Activated CD8-positive, alpha-beta memory T cell treated with anti-CD3 and anti-CD28 coated beads, Interleukin-2, amount 50 U/mL, for 1 hour (primary cell): ENCODE measurements around the gene NOVA1.
"Not testable (repeated sequence)": the region's sequence is repeated elsewhere in the genome, so short reads cannot be mapped to it uniquely, and the experiment has no call there.

Experiments
- DNase-seq: peaks from one replicate; pipeline ENCODE4 v3.0.0-alpha.2; 2020; ENCODE audit errors: extremely low read depth

Gene NOVA1, protein sequence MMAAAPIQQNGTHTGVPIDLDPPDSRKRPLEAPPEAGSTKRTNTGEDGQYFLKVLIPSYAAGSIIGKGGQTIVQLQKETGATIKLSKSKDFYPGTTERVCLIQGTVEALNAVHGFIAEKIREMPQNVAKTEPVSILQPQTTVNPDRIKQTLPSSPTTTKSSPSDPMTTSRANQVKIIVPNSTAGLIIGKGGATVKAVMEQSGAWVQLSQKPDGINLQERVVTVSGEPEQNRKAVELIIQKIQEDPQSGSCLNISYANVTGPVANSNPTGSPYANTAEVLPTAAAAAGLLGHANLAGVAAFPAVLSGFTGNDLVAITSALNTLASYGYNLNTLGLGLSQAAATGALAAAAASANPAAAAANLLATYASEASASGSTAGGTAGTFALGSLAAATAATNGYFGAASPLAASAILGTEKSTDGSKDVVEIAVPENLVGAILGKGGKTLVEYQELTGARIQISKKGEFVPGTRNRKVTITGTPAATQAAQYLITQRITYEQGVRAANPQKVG

GRCh38 chr14:26597589-26598080, at the start of gene NOVA1:
NOVA1 (minus strand) TSS chr14:26598033; CDS start chr14:26597436, 597 bp downstream.
- no peak for DNase-seq

GRCh38 chr14:26645057-26645456, 47.2 kb upstream of the NOVA1 start:
- not testable (repeated sequence) for DNase-seq

GRCh38 chr14:26636561-26636960, 38.7 kb upstream of the NOVA1 start:
- no peak for DNase-seq

GRCh38 chr14:26634946-26635345, 37.1 kb upstream of the NOVA1 start:
- DNase-seq = not testable (repeated sequence)

DNA sequence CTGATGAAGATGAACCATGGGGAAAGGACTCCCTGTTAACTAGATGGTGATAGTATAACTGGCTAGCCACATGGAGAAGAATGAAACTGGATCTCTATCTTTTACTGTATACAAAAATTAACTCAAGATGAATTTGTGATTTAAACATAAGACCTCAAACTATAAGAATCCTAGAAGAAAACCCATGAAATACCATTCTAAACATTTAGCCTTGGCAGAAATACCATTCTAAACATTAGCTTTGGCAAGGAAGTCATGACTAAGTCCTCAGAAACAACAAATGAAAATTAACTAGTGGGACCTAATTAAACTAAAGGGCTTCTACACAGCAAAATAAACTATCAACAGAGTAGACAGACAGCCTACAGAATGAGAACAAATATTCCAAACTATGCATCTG, 28.4 kb upstream of the NOVA1 start:
- DNase-seq = no peak

- DNase-seq = no peak
These were observed 24.8 kb upstream of the NOVA1 start for GRCh38 chr14:26622611-26623010.

- no peak for DNase-seq
These were observed 24.2 kb upstream of the NOVA1 start for GRCh38 chr14:26621807-26622560.

GRCh38 chr14:26621364-26621763, 23.5 kb upstream of the NOVA1 start:
- DNase-seq = no peak

DNA sequence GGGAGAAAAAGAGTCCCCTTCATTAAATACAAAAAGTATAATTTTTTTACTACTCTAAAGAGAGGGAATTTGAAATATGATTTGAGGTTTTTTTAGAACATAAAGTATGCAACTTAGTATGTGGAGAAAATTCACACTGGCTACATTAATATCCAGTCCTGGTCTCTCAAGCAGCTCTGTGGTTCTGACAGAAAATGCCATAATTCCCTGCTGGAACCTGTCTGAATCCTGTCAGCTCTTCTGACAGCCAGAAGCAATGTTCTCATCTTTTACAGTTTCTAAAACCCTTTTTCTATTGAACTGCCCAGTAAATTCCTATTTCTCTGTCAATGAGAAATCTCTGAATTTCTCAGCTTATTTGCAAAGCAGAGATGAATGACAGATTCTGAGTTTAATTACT, 13.4 kb upstream of the NOVA1 start:
- DNase-seq = no peak

DNA sequence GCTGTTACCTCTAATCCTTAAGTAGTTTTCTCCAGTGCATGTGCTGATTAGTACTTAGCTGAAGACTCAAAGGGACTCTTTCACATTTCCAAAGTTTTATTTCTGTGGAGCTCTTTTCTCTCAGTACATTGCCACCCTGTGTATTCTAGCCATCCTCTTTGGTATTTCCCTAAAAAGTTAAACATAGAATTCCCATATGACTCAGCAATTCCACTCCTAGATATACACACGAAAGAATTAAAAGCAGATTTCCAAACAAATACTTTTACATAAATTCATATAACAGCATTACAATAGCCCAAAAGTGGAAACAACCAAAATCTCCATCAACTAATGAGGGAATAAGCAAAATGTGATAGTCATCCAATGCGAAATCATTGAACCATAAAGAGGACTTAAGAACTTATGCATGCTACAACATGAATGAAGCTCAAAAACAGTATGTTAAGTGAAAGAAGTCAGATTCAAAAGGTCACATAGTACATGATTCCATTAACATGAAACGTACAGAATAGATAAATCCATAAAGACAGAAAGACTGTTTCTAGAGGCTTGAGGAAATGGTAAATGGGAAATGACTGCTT, 9.0 kb upstream of the NOVA1 start:
- no peak for DNase-seq

DNA sequence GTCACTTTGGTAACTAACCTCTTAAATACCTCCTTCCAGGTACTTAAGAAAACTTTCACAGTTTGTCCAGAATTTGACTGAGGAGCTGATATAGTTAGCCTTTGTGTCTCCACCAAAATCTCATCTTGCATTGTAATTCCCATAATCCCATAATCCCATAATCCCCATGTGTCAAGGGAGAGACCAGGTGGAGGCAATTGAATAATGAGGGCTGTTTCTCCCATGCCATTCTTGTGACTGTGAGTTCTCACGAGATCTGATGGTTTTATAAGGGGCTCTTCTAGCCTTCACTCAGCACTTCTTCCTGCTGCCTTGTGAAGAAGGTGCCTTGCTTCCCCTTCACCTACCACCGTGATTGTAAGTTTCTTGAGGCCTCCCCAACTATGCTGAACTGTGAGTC, 7.8 kb upstream of the NOVA1 start:
- no peak for DNase-seq

DNA sequence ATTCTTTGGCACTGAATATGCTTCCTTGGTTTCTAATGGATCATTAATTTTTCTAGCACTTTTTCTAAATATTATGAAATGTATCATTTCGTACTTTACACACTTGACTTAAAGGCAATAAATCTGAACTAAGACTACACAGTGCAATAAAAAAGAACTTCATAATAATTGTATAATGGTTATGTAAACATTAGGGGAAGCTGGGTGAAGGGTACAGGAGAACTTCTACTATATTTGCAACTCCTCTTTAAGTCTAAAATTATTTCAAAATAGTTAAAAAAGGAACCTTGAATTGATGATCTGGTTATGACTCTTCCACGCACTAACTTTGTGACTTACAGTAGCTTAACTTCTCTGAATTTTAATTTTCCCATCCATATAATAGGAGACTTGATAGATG, 5.1 kb upstream of the NOVA1 start:
- DNase-seq = no peak

GRCh38 chr14:26601856-26602255, 4.0 kb upstream of the NOVA1 start:
- DNase-seq = no peak

DNA sequence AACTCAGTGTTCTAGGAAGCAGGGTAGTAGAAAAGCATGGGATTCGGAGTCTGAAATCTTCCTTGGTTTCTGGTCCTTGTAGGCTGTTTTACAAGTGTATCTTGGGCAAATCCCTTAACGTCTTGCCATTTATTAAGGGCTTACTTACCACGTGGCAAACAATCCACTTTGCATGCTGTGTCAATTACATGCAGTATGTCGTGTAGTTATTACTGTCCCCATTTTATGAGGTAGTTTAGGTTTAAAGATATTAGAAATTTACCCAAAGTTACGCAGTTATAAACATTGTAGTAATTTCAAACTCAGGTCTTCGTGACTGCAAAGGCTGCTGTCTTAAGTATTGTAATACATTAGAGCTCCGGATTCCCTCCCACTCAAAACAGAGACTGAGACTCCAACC, 1.5 kb upstream of the NOVA1 start:
- DNase-seq = no peak

DNA sequence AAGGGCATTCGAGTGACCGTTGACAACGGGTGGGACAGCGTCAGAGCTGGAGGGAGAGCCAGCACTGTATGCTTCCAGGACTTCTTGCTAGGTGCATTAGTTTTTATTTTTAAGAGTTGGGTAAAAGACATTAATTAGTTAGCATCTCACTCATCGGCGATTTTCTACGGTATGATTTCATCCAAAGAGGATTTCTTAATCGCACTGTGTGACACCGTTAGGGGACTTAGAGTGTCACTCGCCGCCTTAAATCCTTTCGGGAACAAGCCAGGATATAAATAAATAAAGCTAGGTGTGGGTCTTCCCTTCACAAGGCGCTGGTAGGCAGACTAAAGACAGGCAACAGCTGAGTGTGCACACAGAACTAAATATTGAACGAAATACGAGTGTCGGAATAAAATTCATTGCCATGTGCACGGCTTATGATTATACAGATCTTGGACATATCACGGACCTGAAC, 869 bp upstream of the NOVA1 start:
- DNase-seq = no peak

GRCh38 chr14:26598081-26598671, 343 bp upstream of the NOVA1 start:
- DNase-seq = no peak

DNA sequence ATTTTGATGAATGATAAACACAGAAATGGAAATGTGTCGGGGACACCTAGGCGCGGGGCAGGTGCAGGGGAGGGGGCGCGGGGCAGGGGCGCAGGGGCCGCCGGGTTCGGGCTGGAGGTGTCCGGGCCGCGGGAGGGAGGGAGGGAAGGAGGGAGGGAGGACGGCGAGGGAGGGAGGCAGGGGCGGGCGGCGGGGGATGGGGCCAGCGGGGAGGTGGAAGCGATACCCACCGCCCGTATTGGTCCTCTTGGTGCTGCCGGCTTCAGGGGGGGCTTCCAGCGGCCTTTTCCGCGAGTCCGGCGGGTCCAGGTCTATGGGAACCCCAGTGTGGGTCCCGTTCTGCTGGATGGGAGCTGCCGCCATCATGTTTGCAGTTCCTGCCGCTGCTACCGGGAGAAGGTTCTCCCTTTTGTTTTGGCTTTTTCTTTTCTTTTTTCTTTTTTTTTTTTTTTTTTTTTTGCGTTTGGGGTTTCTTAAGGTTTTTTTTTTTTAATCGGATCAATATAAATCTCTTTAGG, 703 bp downstream of the NOVA1 start:
- no peak for DNase-seq

DNA sequence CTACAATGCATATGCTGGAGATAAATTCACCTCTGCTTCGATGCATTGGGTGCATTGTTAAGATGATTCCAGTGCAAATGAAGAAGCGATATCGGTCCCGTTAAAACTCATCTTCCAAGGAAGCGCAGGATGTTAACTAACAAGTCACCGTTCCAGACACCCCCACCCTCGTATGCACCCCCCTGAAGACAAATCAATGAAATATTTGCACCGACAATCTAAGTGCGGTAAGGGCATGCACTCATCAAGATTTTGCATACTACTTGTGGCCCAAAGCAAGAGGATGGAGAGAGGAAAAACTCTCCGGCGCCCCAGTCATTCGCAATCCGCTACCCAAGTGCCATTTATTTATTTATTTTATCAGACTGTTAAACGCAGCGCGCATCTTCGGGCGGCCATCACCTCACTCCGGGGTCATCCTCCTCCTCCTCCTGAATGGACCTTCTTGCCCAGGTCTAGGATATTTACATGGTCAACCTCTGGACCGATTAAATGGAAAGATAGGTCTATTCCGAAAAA, 1.2 kb downstream of the NOVA1 start:
- no peak for DNase-seq

DNA sequence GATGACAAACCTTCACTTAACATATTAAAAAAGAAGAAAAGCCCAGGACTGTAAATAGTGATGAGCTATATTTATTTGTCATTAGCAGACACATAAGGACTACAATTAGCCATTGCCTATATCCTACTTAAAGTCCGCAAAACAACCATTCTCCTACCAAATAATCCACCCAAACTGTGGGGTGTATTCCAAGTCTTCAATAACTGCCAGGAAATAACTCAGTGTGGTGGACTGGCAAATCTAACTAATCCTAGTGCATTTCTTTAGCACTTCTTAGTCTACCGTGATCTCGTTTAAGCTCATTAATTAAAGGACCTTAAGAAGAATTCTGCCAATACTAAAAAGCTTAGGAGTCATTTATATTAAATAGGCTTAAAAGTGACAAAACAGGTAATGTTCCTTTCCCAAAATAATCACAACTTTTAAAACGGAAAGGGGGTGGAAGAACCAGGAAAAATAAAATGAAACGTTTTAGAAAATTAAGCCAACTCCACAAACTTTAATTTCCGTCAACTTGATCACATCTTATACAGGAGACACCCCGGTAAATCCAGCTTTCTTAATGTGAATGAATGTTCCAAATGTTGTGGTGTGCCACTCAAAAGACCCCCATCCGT, 1.8 kb downstream of the NOVA1 start:
- DNase-seq = no peak

DNA sequence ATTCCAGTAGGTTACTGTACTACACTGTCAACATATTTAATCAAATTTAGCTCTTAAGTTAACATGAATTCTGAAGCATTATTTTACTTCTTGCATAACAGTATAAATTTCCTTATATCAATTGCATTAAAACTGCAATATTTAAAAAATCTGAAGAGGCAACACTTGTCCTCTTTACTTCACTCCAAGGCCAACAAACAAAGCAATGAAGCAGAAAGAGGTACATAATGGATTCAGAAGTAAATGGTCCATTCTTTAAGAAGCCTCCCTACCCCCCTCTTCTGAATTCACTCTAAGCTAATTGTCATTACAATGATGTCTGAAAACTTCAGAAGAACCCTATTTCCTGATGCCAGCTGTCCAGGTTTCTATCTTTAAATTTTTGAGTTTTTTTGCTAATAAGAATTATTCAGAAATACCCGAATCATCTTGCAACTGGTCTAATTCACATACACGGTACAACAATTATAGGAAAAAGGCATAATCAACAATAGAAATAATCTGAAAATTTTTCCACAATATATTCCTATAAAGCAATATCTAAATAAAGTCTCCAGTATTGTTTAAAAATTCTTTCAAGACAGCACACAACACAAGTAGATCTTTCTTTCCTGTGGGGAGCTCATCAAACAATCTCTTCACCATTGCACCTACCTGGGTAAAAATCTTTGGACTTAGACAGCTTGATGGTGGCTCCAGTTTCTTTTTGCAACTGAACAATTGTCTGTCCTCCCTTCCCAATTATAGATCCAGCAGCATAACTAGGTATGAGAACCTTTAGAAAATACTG, 2.9 kb downstream of the NOVA1 start:
- no peak for DNase-seq
